ENCODE measurements around the gene TEKT1. TPM values are rescaled to one million over a fixed set of nuclear protein-coding genes. Genes with fewer than 3 reads are reported as not detected.

Gene TEKT1
- total RNA-seq, 1 experiment from 2014 or later: not detected

- Histone ChIP-seq H3K9me2 (replicated peaks; ENCODE audit: low read length) (no peaks in the 10 kb centered on the region), H3K9ac (ENCODE audit: low read length) (no peak overlapping the region), H3K27me3 (ENCODE audit: low read length) (no peaks in the 10 kb centered on the region), H3K36me3 (ENCODE audit: low read depth, low read length) (no peaks in the 10 kb centered on the region), H3K4me2 (ENCODE audit: low read length) (no peak overlapping the region), H4K20me1 (ENCODE audit: low read length) (no peaks in the 10 kb centered on the region), H3K27ac (ENCODE audit: low read length) (no peak overlapping the region), H3F3A (ENCODE audit: low read length, unreplicated experiment) (no peaks in the 10 kb centered on the region), H3K4me1 (ENCODE audit: insufficient read depth, low read length) (no peaks in the 10 kb centered on the region), H3K4me3 (ENCODE audit: low read length) (no peak overlapping the region), H2AFZ (ENCODE audit: low read length) (no peak overlapping the region), H3K79me2 (ENCODE audit: low read length) (no peaks in the 10 kb centered on the region), H3K9me3 (ENCODE audit: low read length) (no peaks in the 10 kb centered on the region)
- intact Hi-C loops (cut with micrococcal nuclease): no loop called here
- POLR2A ChIA-PET (ENCODE audit: unreplicated experiment): no interaction called here
- ATAC-seq: no peak
- peak; percentile 37 for DNase-seq
- CTCF ChIA-PET: no interaction called here
- TF ChIP-seq CTCF (conservative IDR thresholded peaks at IDR 0.05; ENCODE audit: low read depth, low read length) (no peak), EZH2phosphoT487 (IDR thresholded peaks at IDR 0.05; ENCODE audit: borderline replicate concordance, low read length) (no peak), EZH2 (IDR thresholded peaks at IDR 0.05; ENCODE audit: low read length, unreplicated experiment) (no peak)
- no TSS peak for BruUV-seq (replicated peaks)
These were observed 15.8 kb downstream of the TEKT1 start for GRCh38 chr17:6815775-6816174.

GRCh38 chr17:6812295-6812694 lies 19.2 kb downstream of the TEKT1 start:
- BruUV-seq (replicated peaks): no TSS peak
- no peak for DNase-seq
- Histone ChIP-seq H3K4me1 (ENCODE audit: insufficient read depth, low read length) (no peaks in the 10 kb centered on the region), H3K4me2 (ENCODE audit: low read length) (no peak overlapping the region), H3K9me3 (ENCODE audit: low read length) (no peaks in the 10 kb centered on the region), H3K27me3 (ENCODE audit: low read length) (0 out of 2 replicates have a peak, but pooled peaks cover 4% of the 10 kb centered on the region), H3K27ac (ENCODE audit: low read length) (no peak overlapping the region), H3K36me3 (ENCODE audit: low read depth, low read length) (no peaks in the 10 kb centered on the region), H3F3A (ENCODE audit: low read length, unreplicated experiment) (no peaks in the 10 kb centered on the region), H3K9me2 (replicated peaks; ENCODE audit: low read length) (no peaks in the 10 kb centered on the region), H3K79me2 (ENCODE audit: low read length) (no peaks in the 10 kb centered on the region), H3K9ac (ENCODE audit: low read length) (no peak overlapping the region), H3K4me3 (ENCODE audit: low read length) (no peak overlapping the region), H2AFZ (ENCODE audit: low read length) (no peak overlapping the region), H4K20me1 (ENCODE audit: low read length) (no peaks in the 10 kb centered on the region)
- no peak for ATAC-seq
- intact Hi-C loops (cut with micrococcal nuclease): no loop called here
- CTCF ChIA-PET: no interaction called here
- POLR2A ChIA-PET (ENCODE audit: unreplicated experiment): no interaction called here
- TF ChIP-seq EZH2phosphoT487 (IDR thresholded peaks at IDR 0.05; ENCODE audit: borderline replicate concordance, low read length) (no peak), CTCF (conservative IDR thresholded peaks at IDR 0.05; ENCODE audit: low read depth, low read length) (no peak)

GRCh38 chr17:6811510-6811909 lies 20.0 kb downstream of the TEKT1 start:
- DNase-seq: no peak
- no TSS peak for BruUV-seq (replicated peaks)
- no peaks in the 10 kb centered on the region for H3K9me2 ChIP-seq (replicated peaks; ENCODE audit: low read length)
- H3K27ac ChIP-seq (ENCODE audit: low read length): no peak overlapping the region
- no peak overlapping the region for H3K4me3 ChIP-seq (ENCODE audit: low read length)
- H3F3A ChIP-seq (ENCODE audit: low read length, unreplicated experiment): no peaks in the 10 kb centered on the region
- ChIA-PET POLR2A (ENCODE audit: unreplicated experiment) (no interaction called here), CTCF (no interaction called here)
- no peak overlapping the region for H3K9ac ChIP-seq (ENCODE audit: low read length)
- no peaks in the 10 kb centered on the region for H3K9me3 ChIP-seq (ENCODE audit: low read length)
- H3K4me2 ChIP-seq (ENCODE audit: low read length): no peak overlapping the region
- intact Hi-C loops (cut with micrococcal nuclease): no loop called here
- no peak for TF ChIP-seq EZH2 (IDR thresholded peaks at IDR 0.05; ENCODE audit: low read length, unreplicated experiment)
- no peak for TF ChIP-seq CTCF (conservative IDR thresholded peaks at IDR 0.05; ENCODE audit: low read depth, low read length)
- TF ChIP-seq EZH2phosphoT487 (IDR thresholded peaks at IDR 0.05; ENCODE audit: borderline replicate concordance, low read length): no peak
- no peaks in the 10 kb centered on the region for H3K79me2 ChIP-seq (ENCODE audit: low read length)
- H4K20me1 ChIP-seq (ENCODE audit: low read length): no peaks in the 10 kb centered on the region
- H2AFZ ChIP-seq (ENCODE audit: low read length): no peak overlapping the region
- 0 out of 2 replicates have a peak, but pooled peaks cover 4% of the 10 kb centered on the region for H3K27me3 ChIP-seq (ENCODE audit: low read length)
- H3K4me1 ChIP-seq (ENCODE audit: insufficient read depth, low read length): no peaks in the 10 kb centered on the region
- no peak for ATAC-seq
- no peaks in the 10 kb centered on the region for H3K36me3 ChIP-seq (ENCODE audit: low read depth, low read length)
